SK-N-SH (cell line): Measurements from ENCODE around the gene SLC7A8.

ENCODE experiments used
- CTCF ChIP-seq: fragments of 200-600 bp; sonication (generic); IDR thresholded peaks from 2 replicates; pipeline ENCODE4 v1.6.1; 2017; ENCODE audit warnings: antibody characterized with exemption, mild to moderate bottlenecking, moderate library complexity
- ELF1 ChIP-seq: IDR thresholded peaks from 2 replicates; pipeline ENCODE4 v1.4.0; 2012
- EZH2phosphoT487 ChIP-seq: fragments of 200-600 bp; sonication (generic); IDR thresholded peaks from 2 replicates; pipeline ENCODE4 v1.6.1; 2017; ENCODE audit warnings: low read depth, mixed run types, mild to moderate bottlenecking, antibody characterized with exemption, moderate library complexity, borderline replicate concordance
- JUND ChIP-seq: IDR thresholded peaks from 2 replicates; pipeline ENCODE4 v1.4.0; 2012
- MXI1 ChIP-seq: IDR thresholded peaks from 2 replicates; pipeline ENCODE4 v1.6.1; 2012; ENCODE audit warnings: mild to moderate bottlenecking, low read depth, low read length, improper control_type of control experiment
- POLR2AphosphoS5 ChIP-seq: IDR thresholded peaks from 2 replicates; pipeline ENCODE4 v1.6.1; 2012; ENCODE audit warnings: low read depth, low read length
- SIN3A ChIP-seq: IDR thresholded peaks from 2 replicates; pipeline ENCODE4 v1.6.1; 2012; ENCODE audit warnings: low read depth, mild to moderate bottlenecking, low read length, moderate library complexity, borderline replicate concordance
- SMC3 ChIP-seq: IDR thresholded peaks from 2 replicates; pipeline ENCODE4 v1.6.1; 2012; ENCODE audit warnings: low read depth, low read length, improper control_type of control experiment
- TCF12 ChIP-seq: IDR thresholded peaks from 2 replicates; pipeline ENCODE4 v1.4.0; 2012
- YY1 ChIP-seq: IDR thresholded peaks from 2 replicates; pipeline ENCODE4 v1.4.0; 2012; ENCODE audit warnings: low read depth, mild to moderate bottlenecking
- TF ChIP-seq, protein P1 (sequence below): IDR thresholded peaks from 2 replicates; pipeline ENCODE4 v1.4.0; 2012; ENCODE audit warnings: low read depth
- TF ChIP-seq, protein P2 (sequence below): IDR thresholded peaks from 2 replicates; pipeline ENCODE4 v1.6.1; 2012; ENCODE audit warnings: mild to moderate bottlenecking, low read depth, low read length, moderate library complexity

DNA sequence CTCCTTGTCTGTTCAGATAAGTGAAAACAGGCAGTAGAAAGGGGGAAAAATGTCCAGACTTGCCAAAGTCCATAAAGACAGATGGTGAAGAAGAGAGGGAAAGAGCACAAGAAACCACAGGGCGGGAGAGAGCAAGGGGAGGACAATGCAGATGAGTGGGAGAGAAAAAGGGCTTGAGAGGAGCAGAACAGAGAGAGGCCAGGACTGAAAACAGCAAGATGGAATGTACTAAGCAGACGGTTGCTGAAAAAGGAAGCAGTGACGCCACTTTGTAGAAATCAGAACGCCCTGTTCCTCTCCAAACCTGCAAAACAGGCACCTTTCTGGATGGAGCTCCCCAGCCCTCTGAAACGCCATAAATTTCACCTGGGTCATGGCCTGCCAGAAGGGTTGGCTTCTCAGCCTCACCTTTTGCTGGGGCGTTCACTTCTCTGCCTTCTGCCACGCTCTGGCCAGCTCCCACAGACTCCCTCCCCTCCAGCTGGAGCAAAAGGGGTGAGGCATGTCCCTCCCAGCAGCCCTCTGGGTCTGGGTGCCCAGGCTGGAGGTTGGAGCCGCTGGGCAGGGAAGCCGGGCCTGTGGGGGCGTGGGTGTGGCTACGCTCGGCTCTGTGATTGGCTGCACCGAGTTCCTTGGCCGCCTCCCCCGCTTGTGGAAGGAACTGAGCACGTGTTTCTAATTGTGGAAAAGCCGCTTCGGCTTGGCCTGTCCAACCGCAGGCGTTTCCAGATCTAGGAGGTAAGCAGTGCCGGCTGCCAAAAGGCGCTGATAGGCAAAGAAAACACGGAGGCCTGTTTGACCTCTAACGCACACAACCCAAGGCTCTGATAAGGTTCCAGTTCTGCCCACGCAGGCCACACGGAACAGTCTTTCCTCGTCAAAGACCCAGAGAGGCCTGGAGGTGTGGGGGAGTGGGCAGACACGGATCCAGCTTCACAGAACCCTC lies 29.3 kb downstream of the SLC7A8 start:
- TF ChIP-seq CTCF (no peak), ELF1 (no peak), POLR2AphosphoS5 (no peak), SIN3A (no peak), MXI1 (no peak), YY1 (no peak), TCF12 (no peak), EZH2phosphoT487 (no peak), SMC3 (no peak), JUND (no peak)
- TF ChIP-seq, protein P1, sequence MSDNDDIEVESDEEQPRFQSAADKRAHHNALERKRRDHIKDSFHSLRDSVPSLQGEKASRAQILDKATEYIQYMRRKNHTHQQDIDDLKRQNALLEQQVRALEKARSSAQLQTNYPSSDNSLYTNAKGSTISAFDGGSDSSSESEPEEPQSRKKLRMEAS = 0 out of 2 replicates have a peak, but pooled peaks have one; percentile 39
- TF ChIP-seq, protein P2, sequence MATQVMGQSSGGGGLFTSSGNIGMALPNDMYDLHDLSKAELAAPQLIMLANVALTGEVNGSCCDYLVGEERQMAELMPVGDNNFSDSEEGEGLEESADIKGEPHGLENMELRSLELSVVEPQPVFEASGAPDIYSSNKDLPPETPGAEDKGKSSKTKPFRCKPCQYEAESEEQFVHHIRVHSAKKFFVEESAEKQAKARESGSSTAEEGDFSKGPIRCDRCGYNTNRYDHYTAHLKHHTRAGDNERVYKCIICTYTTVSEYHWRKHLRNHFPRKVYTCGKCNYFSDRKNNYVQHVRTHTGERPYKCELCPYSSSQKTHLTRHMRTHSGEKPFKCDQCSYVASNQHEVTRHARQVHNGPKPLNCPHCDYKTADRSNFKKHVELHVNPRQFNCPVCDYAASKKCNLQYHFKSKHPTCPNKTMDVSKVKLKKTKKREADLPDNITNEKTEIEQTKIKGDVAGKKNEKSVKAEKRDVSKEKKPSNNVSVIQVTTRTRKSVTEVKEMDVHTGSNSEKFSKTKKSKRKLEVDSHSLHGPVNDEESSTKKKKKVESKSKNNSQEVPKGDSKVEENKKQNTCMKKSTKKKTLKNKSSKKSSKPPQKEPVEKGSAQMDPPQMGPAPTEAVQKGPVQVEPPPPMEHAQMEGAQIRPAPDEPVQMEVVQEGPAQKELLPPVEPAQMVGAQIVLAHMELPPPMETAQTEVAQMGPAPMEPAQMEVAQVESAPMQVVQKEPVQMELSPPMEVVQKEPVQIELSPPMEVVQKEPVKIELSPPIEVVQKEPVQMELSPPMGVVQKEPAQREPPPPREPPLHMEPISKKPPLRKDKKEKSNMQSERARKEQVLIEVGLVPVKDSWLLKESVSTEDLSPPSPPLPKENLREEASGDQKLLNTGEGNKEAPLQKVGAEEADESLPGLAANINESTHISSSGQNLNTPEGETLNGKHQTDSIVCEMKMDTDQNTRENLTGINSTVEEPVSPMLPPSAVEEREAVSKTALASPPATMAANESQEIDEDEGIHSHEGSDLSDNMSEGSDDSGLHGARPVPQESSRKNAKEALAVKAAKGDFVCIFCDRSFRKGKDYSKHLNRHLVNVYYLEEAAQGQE = no peak
